Bronchial epithelial cell (primary cell): ENCODE results near the gene EML1. TPM values are rescaled to one million over a fixed set of nuclear protein-coding genes. Genes with fewer than 3 reads are reported as not detected.

Experiments
- DNase-seq: peaks from one replicate; pipeline ENCODE4 v3.0.0-alpha.2; 2010; ENCODE audit warnings: low read depth
- FAIRE-seq: peaks from 2 replicates; lab custom pipeline; 2011; peaks lifted over from hg19 to GRCh38; lab: Jason Lieb, UNC
- H3K27me3 ChIP-seq: 2 replicates; pipeline ENCODE4 v1.5.1; 2011; ENCODE audit warnings: low read length; ENCODE audit not compliant: control insufficient read depth, insufficient read depth
- H3K36me3 ChIP-seq: 2 replicates; pipeline ENCODE4 v1.5.1; 2011; ENCODE audit warnings: low read length; ENCODE audit not compliant: control insufficient read depth, insufficient read depth
- H3K4me3 ChIP-seq: 2 replicates; pipeline ENCODE4 v1.5.1; 2011; ENCODE audit warnings: mild to moderate bottlenecking, low read depth, low read length, control low read depth
- total RNA-seq: library from RNA; depleted of rRNA; stranded (reverse); fragments of >200 nt; gene quantifications from 2 replicates; pipeline ENCODE4 v1.2.1, GENCODE V29; 2014
- TF ChIP-seq, protein P1 (sequence below): IDR thresholded peaks from 2 replicates; pipeline ENCODE4 v1.5.1; 2011; ENCODE audit warnings: mild to moderate bottlenecking, moderate library complexity, low read length, control low read depth, inconsistent platforms; ENCODE audit not compliant: insufficient read depth, severe bottlenecking

EML1 gene
- total RNA-seq, 1 donor from 2014 or later = 1.8 TPM

DNA sequence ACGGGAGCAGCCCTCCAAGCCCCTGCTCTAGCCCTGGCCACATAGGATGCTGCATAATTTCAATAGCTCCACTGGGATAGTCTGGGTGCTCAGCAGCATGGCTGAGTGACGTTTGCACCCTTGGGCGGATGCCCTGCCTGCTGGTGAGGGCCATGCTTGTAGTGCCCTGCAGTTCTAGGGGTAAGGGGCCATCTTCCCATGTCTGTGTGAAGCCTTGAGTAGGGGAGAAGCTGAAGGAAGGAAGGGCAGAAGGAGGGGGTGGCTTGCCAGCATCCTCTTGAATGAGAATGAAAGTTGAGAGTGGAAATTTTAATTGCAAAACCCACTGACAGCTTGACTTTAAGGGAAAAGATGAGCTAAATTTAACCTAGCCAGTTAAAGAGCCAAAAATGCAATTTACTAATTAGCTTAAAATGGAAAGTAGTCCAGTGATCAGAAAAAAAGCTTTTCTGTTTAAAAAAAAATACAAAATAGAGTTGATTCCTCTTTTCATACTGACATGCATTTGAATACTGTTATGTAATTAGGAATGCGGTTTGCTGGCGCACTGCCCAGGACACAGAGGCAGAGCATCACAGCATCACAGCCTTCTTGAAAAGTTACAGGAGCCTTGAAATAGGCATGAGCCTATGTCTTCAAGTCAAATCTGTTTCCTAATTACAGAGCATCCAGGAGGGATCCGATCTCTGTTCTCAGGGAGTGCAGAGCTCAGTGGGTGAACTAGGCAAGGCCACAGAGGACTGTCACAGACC lies 18.5 kb upstream of the EML1 start:
- Histone ChIP-seq H3K27me3 (peaks cover 3% of the 10 kb centered on the region), H3K4me3 (no peak overlapping the region), H3K36me3 (no peaks in the 10 kb centered on the region)
- FAIRE-seq (no peak), DNase-seq (no peak)
- TF ChIP-seq, protein P1, sequence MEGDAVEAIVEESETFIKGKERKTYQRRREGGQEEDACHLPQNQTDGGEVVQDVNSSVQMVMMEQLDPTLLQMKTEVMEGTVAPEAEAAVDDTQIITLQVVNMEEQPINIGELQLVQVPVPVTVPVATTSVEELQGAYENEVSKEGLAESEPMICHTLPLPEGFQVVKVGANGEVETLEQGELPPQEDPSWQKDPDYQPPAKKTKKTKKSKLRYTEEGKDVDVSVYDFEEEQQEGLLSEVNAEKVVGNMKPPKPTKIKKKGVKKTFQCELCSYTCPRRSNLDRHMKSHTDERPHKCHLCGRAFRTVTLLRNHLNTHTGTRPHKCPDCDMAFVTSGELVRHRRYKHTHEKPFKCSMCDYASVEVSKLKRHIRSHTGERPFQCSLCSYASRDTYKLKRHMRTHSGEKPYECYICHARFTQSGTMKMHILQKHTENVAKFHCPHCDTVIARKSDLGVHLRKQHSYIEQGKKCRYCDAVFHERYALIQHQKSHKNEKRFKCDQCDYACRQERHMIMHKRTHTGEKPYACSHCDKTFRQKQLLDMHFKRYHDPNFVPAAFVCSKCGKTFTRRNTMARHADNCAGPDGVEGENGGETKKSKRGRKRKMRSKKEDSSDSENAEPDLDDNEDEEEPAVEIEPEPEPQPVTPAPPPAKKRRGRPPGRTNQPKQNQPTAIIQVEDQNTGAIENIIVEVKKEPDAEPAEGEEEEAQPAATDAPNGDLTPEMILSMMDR = no peak

DNA sequence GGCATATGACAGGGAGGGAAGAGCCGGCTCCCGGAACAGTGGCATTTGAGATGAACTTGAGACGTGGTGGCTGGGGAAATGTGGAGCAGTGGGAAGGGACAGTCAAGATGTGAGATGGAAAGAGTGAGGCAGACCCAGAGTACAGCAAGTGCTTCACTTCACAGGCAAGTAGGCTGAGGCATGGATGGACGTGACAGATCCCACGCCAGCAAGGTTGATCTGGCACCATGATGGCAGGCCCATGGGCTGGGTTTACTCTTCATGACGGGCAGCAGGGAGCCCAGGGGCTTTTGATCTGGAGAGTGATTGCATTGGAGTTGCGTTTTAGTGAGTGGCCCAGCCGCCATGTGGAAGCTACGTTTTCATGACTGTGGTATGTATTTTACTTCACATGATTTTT lies 17.9 kb upstream of the EML1 start:
- TF ChIP-seq, protein P1 = no peak
- no peaks in the 10 kb centered on the region for H3K36me3 ChIP-seq
- no peak overlapping the region for H3K4me3 ChIP-seq
- DNase-seq (no peak), FAIRE-seq (peak; percentile 32)
- peaks cover 2% of the 10 kb centered on the region for H3K27me3 ChIP-seq

DNA sequence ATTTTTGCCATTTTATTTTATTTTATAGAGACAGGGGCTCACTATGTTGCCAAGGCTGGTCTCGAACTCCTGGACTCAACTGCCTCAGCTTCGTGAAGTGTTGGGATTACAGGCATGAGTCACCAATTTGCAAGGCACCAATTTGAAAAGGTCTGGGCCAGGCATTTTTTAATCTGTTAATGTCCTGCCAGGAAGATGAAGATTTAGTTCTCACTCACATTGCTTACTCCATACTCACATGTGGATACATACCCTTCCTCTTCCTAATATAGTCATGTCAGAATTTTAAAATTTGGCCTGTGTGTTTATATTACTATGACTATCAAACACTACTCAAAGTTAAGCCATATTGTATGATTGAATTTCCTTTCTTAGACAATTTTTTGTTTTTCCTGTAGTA lies 15.3 kb upstream of the EML1 start:
- Histone ChIP-seq H3K36me3 (no peaks in the 10 kb centered on the region), H3K27me3 (peaks cover 2% of the 10 kb centered on the region), H3K4me3 (no peak overlapping the region)
- DNase-seq (no peak), FAIRE-seq (no peak)
- TF ChIP-seq, protein P1 = no peak

DNA sequence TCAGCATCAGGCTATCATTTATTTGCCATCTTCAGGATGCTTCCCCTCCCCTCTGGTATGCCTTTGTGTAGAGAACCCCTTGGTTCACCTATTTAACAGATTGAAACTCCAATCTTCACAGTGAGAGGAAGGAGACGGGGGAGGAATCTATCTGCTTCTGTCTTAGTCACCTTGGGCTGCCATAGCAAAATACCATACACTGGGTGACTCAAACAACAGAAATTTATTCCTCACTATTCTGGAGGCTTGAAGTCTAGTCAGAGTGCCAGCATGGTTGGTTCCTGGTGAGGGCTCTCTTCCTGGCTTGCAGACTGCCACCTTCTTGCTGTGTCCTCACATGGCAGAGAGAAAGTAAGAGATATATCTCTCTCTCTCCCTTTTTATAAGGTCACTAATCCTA lies 13.5 kb upstream of the EML1 start:
- TF ChIP-seq, protein P1 = no peak
- H3K36me3 ChIP-seq = no peaks in the 10 kb centered on the region
- H3K4me3 ChIP-seq = no peak overlapping the region
- no peaks in the 10 kb centered on the region for H3K27me3 ChIP-seq
- FAIRE-seq (no peak), DNase-seq (peak; percentile 76)

DNA sequence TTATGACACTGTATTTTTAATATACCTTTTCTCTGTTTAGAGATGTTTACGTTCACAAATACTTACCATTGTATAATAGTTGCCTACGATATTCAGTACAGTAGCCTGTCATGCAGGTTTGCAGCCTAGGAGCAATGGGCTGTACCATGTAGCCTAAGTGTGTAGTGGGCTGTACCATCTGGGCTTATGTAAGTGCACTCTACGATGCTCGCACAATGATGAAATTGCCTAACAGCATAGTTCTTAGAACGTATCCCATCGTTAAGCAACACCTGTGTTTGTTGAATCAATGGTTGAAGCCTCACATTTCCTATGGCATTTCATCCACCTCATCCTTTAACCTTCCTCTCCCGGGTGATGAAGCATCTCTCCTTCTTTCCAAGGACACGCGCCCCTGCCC lies 12.5 kb upstream of the EML1 start:
- TF ChIP-seq, protein P1 = no peak
- FAIRE-seq (no peak), DNase-seq (peak; percentile 10)
- Histone ChIP-seq H3K27me3 (no peaks in the 10 kb centered on the region), H3K4me3 (no peak overlapping the region), H3K36me3 (no peaks in the 10 kb centered on the region)

DNA sequence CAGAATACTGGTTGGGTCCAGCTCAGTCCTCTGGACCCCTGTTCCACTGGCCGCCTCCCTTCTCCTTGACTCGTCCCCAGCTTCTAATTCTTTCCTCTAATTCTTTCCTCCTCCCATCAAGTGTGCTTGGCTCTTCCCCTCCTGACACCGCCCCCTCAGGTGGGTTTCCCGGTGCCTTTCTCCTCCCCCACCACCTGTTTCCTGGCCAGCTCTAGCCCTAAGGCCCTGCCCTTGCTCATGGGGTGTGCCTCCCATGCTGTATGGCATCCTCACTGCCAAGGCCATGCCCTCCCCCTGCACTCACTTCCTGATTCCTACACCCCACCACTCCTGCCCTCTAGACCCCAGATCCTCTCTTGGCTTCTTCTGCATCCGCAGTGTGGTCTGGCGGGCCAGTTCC lies 12.1 kb upstream of the EML1 start:
- Histone ChIP-seq H3K27me3 (no peaks in the 10 kb centered on the region), H3K36me3 (no peaks in the 10 kb centered on the region), H3K4me3 (no peak overlapping the region)
- TF ChIP-seq, protein P1 = no peak
- FAIRE-seq = no peak
- no peak for DNase-seq
